GM12878 (cell line): ENCODE data around the gene BRINP3. TPM values are rescaled to one million over a fixed set of nuclear protein-coding genes. Genes with fewer than 3 reads are reported as not detected.

Experiments used
- ATAC-seq: fragments of 200-7000 bp; cut with Tn5 transposase; 3 replicates; pipeline ENCODE4 v1.9.1; 2020; ENCODE audit warnings: mild to moderate bottlenecking, moderate library complexity
- BruUV-seq: library from RNA; stranded (reverse); fragments of 400-500 nt; replicated peaks from 2 replicates; lab custom pipeline; 2021; lab: Mats Ljungman, UMichigan
- CTCF ChIA-PET: fragments of 300-600 bp; sonication (Branson Sonifier 250); formaldehyde crosslinking; extraction: SDS; loops from one replicate; lab custom pipeline; 2021; ENCODE audit warnings: inconsistent platforms; lab: Yijun Ruan, JAX
- POLR2A ChIA-PET: fragments of 350-600 bp; formaldehyde crosslinking; extraction: SDS; loops from one replicate; lab custom pipeline; 2021; ENCODE audit warnings: inconsistent platforms; lab: Charles Lee
- RAD21 ChIA-PET: fragments of 300-600 bp; sonication (Branson Sonifier 250); formaldehyde crosslinking; loops from one replicate; lab custom pipeline; 2023; ENCODE audit warnings: antibody characterized with exemption; ENCODE audit not compliant: unreplicated experiment; lab: Charles Lee
- SMC1A ChIA-PET: fragments of 300-600 bp; sonication (Branson Sonifier 250); formaldehyde crosslinking; loops from one replicate; lab custom pipeline; 2023; ENCODE audit not compliant: unreplicated experiment, uncharacterized antibody; lab: Charles Lee
- DNase-seq: peaks from one replicate; pipeline ENCODE4 v3.0.0-alpha.2; 2011; ENCODE audit warnings: low read depth, low spot score
- FAIRE-seq: peaks from 3 replicates; lab custom pipeline; 2011; peaks lifted over from hg19 to GRCh38; lab: Jason Lieb, UNC
- H2AFZ ChIP-seq: 2 replicates; pipeline ENCODE4 v1.6.0; 2011; ENCODE audit warnings: low read depth, low read length, control low read depth; ENCODE audit not compliant: control insufficient read depth
- H3K27ac ChIP-seq: 2 replicates; pipeline ENCODE4 v1.5.1; 2011; ENCODE audit warnings: control low read depth; ENCODE audit not compliant: control insufficient read depth, insufficient read depth
- H3K27me3 ChIP-seq, 2 experiments: replicated peaks in 1 of 2; 2 replicates each; pipeline versions ENCODE4 v1.6.0 to v1.6.1; 2011; ENCODE audit warnings: low read length in 1 of 2; ENCODE audit not compliant: control insufficient read depth in 2 of 2, insufficient read depth in 2 of 2
- H3K36me3 ChIP-seq, 2 experiments: 2 replicates each; pipeline ENCODE4 v1.5.1; 2011; ENCODE audit warnings: low read length in 1 of 2; ENCODE audit not compliant: control insufficient read depth in 2 of 2, insufficient read depth in 2 of 2
- H3K4me1 ChIP-seq: 2 replicates; pipeline ENCODE4 v1.6.1; 2011; ENCODE audit warnings: mild to moderate bottlenecking, low read length, moderate library complexity, mixed read lengths; ENCODE audit not compliant: control insufficient read depth, insufficient read depth
- H3K4me2 ChIP-seq: 2 replicates; pipeline ENCODE4 v1.6.0; 2011; ENCODE audit warnings: control low read depth; ENCODE audit not compliant: control insufficient read depth, insufficient read depth
- H3K4me3 ChIP-seq: fragments of 200-600 bp; sonication (generic); 2 replicates; pipeline ENCODE4 v1.5.1; 2016
- H3K79me2 ChIP-seq: 2 replicates; pipeline ENCODE4 v1.6.0; 2011; ENCODE audit warnings: low read length; ENCODE audit not compliant: control insufficient read depth, insufficient read depth
- H3K9ac ChIP-seq: 2 replicates; pipeline ENCODE4 v1.8.0; 2011; ENCODE audit warnings: low read length, control low read depth, mixed read lengths; ENCODE audit not compliant: control insufficient read depth, insufficient read depth
- H3K9me3 ChIP-seq: replicated peaks from 3 replicates; pipeline ENCODE4 v1.5.1; 2011; ENCODE audit warnings: mild to moderate bottlenecking, low read length; ENCODE audit not compliant: control insufficient read depth, insufficient read depth
- H4K20me1 ChIP-seq: 2 replicates; pipeline ENCODE4 v1.6.0; 2011; ENCODE audit not compliant: control insufficient read depth, insufficient read depth
- ASH2L ChIP-seq: fragments of 300-600, 200-600 bp; sonication (generic); IDR thresholded peaks from 2 replicates; pipeline ENCODE4 v1.6.1; 2017; ENCODE audit warnings: low read depth, mild to moderate bottlenecking, borderline replicate concordance
- CBX5 ChIP-seq: sonication (generic); IDR thresholded peaks from 2 replicates; pipeline ENCODE4 v1.6.1; 2016; ENCODE audit warnings: low read depth, moderate library complexity, mild to moderate bottlenecking, inconsistent platforms
- FOXK2 ChIP-seq: fragments of 450-650 bp; IDR thresholded peaks from 2 replicates; pipeline ENCODE4 v1.6.1; 2017; ENCODE audit warnings: mild to moderate bottlenecking, moderate library complexity
- MTA3 ChIP-seq: IDR thresholded peaks from 2 replicates; pipeline ENCODE4 v1.6.1; 2012; ENCODE audit warnings: low read length, inconsistent platforms, borderline replicate concordance
- ZNF24 ChIP-seq: fragments of 450-650 bp; IDR thresholded peaks from 2 replicates; pipeline ENCODE4 v1.6.1; 2017; ENCODE audit warnings: antibody characterized with exemption, mild to moderate bottlenecking
- ZSCAN29 ChIP-seq: fragments of 450-650 bp; IDR thresholded peaks from 2 replicates; pipeline ENCODE4 v1.6.1; 2017; ENCODE audit warnings: mild to moderate bottlenecking, moderate library complexity
- WGBS: methylation state at CpG from one replicate; pipeline ENCODE4 v1.1.6; 2016; ENCODE audit warnings: low lambda C conversion rate; ENCODE audit not compliant: insufficient replicate concordance, insufficient coverage; ENCODE audit errors: missing lambda C conversion rate; 5-methylcytosine and 5-hydroxymethylcytosine counted together
- in situ Hi-C: fragments of 300-500 bp; cut with MboI; formaldehyde crosslinking; loops from 9 replicates; pipeline ENCODE4 v1.14.3; 2018; ENCODE audit warnings: mixed read lengths
- intact Hi-C: fragments of 100-400 bp; cut with micrococcal nuclease; formaldehyde crosslinking; loops from one replicate; pipeline ENCODE4 v1.14.2; 2022; ENCODE audit not compliant: unreplicated experiment
- polyA plus RNA-seq, 11 experiments: library from polyadenylated mRNA; depleted of rRNA in 4 of 11; unstranded in 6 of 11; stranded (reverse) in 5 of 11; fragments of >200 nt; fragmentation: Nextera tagmentation in 4 of 11; fragmentation: Illumina TruSeq in 1 of 11; extraction: Ambion mirVana in 4 of 11; extraction: Trizol in 1 of 11; gene quantifications; 1 replicate in 1 of 11; 2 replicates in 10 of 11; pipeline versions ENCODE4 v1.2.1 to v1.2.3, GENCODE V29; 2011 to 2016; ENCODE audit warnings: inconsistent platforms in 2 of 11, missing spikeins in 2 of 11, low read depth in 1 of 11
- total RNA-seq, 4 experiments: library from RNA; depleted of rRNA in 3 of 4; stranded (reverse); fragments of >200 nt in 3 of 4; fragmentation: Illumina TruSeq in 1 of 4; extraction: Trizol in 1 of 4; gene quantifications; 2 replicates each; pipeline versions ENCODE4 v1.2.1 to v1.2.3, GENCODE V29; 2013 to 2021
- TF ChIP-seq, protein P1 (sequence below): fragments of 450-650 bp; formaldehyde crosslinking; IDR thresholded peaks from 2 replicates; pipeline ENCODE4 v1.4.0; 2022; ENCODE audit warnings: mild to moderate bottlenecking, moderate library complexity
- TF ChIP-seq, protein P2 (sequence below): fragments of 450-650 bp; IDR thresholded peaks from 2 replicates; pipeline ENCODE4 v1.6.1; 2014; ENCODE audit warnings: mild to moderate bottlenecking
- TF ChIP-seq, protein P3 (sequence below): fragments of 150-350 bp; IDR thresholded peaks from 2 replicates; pipeline ENCODE4 v1.6.1; 2014; ENCODE audit warnings: mild to moderate bottlenecking, low read depth, low read length

The BRINP3 gene
- total and polyA plus RNA-seq, 10 of the 15 experiments (the other 5 are each of a cell fraction or from before 2014, with no cell fraction given) = under 0.01 TPM; not detected in 9

DNA sequence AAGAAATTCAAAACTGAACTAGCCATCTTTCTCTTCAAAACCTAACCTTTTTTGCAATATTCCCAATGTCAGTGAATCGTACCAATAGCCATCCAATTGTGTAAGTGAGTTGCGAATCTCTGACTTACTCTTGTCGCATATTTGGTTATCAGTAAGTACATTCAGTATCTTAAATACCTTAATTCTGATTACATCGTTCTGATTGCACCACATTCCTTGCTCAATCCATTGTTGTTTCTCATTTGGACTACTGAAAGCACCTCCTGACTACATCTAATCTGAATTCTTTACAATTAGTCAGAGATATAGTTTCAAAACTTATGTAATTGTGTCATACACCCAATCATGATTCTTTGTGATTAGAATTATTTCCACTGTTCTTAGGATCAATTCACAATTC, 16.8 kb upstream of the BRINP3 start:
- BruUV-seq = no TSS peak

More for the DNA sequence above, 16.8 kb upstream of the BRINP3 start:
- no peak overlapping the region for H3K4me3 ChIP-seq
- no peak overlapping the region for H3K27ac ChIP-seq
- CTCF ChIA-PET = interaction anchor here (1.0 kb wide), 1 partner anchor 24 kb away, joined by 3 read pairs; no protein-coding TSS in a partner anchor
- no peaks in the 10 kb centered on the region for H3K9me3 ChIP-seq
- H3K9ac ChIP-seq = no peak overlapping the region
- POLR2A ChIA-PET = no interaction called here
- H3K79me2 ChIP-seq = no peaks in the 10 kb centered on the region
- H3K36me3 ChIP-seq = no peaks in the 10 kb centered on the region
- SMC1A ChIA-PET = interaction anchor here (1.3 kb wide), 1 partner anchor 9 kb away, joined by 4 read pairs; no protein-coding TSS in a partner anchor
- DNase-seq (no peak), ATAC-seq (no peak), FAIRE-seq (no peak)
- no peaks in the 10 kb centered on the region for H4K20me1 ChIP-seq
- no peak overlapping the region for H3K4me2 ChIP-seq
- RAD21 ChIA-PET = no interaction called here
- no peak overlapping the region for H2AFZ ChIP-seq
- H3K27me3 ChIP-seq = no peaks in the 10 kb centered on the region
- H3K4me1 ChIP-seq = no peaks in the 10 kb centered on the region
- in situ Hi-C loops (no loop called here), intact Hi-C loops (no loop called here)
- WGBS = 50% methylated on average over 4 of the region's 4 CpGs
- TF ChIP-seq, protein P1, sequence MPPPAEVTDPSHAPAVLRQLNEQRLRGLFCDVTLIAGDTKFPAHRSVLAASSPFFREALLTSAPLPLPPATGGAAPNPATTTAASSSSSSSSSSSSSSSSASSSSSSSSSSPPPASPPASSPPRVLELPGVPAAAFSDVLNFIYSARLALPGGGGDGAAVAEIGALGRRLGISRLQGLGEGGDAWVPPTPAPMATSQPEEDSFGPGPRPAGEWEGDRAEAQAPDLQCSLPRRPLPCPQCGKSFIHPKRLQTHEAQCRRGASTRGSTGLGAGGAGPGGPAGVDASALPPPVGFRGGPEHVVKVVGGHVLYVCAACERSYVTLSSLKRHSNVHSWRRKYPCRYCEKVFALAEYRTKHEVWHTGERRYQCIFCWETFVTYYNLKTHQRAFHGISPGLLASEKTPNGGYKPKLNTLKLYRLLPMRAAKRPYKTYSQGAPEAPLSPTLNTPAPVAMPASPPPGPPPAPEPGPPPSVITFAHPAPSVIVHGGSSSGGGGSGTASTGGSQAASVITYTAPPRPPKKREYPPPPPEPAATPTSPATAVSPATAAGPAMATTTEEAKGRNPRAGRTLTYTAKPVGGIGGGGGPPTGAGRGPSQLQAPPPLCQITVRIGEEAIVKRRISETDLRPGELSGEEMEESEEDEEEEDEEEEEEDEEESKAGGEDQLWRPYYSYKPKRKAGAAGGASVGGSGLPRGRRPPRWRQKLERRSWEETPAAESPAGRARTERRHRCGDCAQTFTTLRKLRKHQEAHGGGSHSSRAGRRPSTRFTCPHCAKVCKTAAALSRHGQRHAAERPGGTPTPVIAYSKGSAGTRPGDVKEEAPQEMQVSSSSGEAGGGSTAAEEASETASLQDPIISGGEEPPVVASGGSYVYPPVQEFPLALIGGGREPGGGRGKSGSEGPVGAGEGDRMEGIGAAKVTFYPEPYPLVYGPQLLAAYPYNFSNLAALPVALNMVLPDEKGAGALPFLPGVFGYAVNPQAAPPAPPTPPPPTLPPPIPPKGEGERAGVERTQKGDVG (CRISPR knock-in tag) = no peak
- TF ChIP-seq ZSCAN29 (no peak), FOXK2 (no peak), ZNF24 (no peak), MTA3 (no peak), ASH2L (no peak), CBX5 (no peak)
- TF ChIP-seq, protein P2, sequence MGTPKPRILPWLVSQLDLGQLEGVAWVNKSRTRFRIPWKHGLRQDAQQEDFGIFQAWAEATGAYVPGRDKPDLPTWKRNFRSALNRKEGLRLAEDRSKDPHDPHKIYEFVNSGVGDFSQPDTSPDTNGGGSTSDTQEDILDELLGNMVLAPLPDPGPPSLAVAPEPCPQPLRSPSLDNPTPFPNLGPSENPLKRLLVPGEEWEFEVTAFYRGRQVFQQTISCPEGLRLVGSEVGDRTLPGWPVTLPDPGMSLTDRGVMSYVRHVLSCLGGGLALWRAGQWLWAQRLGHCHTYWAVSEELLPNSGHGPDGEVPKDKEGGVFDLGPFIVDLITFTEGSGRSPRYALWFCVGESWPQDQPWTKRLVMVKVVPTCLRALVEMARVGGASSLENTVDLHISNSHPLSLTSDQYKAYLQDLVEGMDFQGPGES = no peak
- TF ChIP-seq, protein P3, sequence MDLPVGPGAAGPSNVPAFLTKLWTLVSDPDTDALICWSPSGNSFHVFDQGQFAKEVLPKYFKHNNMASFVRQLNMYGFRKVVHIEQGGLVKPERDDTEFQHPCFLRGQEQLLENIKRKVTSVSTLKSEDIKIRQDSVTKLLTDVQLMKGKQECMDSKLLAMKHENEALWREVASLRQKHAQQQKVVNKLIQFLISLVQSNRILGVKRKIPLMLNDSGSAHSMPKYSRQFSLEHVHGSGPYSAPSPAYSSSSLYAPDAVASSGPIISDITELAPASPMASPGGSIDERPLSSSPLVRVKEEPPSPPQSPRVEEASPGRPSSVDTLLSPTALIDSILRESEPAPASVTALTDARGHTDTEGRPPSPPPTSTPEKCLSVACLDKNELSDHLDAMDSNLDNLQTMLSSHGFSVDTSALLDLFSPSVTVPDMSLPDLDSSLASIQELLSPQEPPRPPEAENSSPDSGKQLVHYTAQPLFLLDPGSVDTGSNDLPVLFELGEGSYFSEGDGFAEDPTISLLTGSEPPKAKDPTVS = no peak
